ENCODE measurements around the gene FAM81B.

FAM81B gene

DNA sequence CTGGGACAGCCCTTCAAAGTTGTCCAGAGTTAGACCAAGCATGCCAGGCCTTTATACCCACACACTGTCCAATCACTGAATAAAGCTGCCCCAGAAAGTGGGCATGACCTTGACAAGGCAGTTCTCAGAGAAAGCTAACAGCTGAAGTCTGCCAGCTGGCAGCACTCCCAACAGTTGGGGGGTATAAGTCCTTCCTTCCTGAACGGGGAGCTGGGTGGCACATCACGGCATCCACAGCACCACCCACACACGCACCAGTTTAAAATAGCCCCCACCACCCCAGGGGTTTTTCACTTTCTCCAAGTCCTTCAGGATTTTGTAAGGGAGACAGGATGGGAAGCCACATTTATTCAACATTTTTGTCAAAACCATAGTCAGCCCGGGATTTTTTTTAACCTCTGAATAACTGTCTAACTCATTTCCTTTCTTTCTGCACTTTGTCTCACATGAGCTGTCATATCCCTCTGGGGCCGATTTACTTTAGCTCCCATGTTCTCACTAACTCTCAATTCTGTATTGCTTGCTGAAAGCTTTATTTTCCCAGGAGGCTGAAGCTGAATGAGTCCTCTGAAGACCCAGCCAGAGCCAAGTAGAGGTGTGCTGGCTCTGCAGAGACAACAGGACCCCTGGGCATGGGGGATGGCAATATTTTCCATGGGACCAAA lies 15.4 kb downstream of the FAM81B start:
- peak; percentile 8 for DNase-seq

DNA sequence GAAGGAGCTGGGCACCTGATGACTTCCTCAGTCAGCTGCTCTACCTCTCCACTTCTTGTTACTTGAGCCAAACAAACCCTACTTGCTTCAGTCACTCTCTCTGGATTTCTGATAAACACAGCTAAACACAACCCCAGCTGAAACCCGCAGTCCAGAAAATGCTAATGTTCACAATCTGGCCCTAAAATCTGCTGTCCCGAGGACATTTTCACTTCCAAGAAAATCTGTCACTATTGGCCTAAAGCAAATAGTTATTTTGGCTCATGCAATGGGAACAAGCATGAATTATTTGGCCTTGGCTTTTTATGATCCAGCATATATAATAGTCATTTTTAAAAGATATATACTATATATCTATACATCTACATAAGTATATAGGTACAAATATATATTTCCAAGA lies 19.1 kb downstream of the FAM81B start:
- DNase-seq = no peak

DNA sequence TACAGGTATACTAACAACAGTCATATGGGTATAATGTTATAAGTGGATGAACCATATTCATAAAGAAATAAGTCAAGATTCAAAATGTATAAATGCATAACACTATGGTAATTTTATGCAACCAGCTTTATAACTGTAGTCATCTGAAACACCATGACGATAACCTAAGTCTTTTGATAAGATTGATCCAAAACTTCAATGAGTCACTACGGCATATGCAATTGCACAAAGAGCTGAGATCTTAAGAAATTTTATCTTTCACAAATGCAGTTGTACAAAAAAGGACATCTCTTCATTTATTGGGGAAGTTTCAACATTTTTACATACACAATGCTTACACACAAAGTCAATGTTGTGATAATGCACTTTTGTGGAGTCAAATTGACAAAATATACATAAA lies 20.3 kb downstream of the FAM81B start:
- DNase-seq = no peak

DNA sequence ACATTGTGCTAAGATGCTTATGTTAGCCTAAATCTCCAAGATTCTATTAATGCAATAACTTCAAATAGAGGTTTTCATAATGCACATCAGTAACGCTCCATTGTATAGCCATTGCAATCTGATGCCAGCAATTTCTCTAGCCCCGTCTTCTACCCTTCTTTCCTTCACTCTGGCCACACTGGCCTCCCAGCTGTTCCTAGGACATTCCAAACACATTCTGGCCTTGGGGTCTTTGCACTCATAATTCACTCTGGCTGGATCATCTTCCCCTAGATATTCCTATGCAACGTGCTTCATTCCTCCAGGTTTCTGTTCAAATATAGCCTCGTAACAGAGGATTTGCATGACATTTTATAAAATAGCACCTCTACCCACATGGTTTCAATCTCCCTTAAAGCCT lies 23.3 kb downstream of the FAM81B start:
- no peak for DNase-seq

DNA sequence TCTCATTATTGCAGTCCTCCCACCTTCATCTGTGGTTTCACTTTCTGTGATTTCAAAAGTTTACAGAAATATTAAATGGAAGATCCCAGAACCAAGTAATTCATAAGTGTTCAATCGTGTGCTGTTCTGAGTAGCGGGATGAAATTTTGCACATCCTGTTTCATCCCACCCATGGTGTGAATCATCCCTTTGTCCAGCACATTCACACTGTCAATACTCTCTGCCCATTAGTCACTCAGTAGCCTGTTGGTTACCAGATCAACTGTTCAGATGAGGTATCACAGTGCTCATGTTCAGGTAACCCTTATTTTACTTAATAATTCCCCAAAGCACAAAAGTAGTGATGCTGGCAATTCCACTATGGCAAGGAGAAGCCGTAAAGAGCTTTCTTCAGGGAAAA lies 26.8 kb downstream of the FAM81B start:
- DNase-seq = no peak

DNA sequence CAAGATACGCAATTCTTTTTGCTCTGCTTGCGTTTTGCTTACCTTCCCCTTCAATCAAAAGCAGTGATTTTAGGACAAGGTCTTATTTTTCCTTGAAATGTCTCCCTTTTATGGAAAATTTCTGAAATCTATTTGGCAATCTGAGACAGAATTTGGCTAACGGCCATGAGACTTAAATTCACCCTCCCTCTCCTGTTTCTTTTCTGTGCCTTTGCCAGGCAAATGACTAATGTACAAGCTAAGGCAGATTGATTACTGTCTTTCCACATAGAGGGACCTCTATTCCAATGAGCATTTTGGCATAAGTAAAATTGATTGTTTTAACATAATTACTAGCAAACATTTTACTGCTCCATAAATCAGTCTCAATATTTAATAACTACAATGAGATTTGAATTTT lies 31.7 kb downstream of the FAM81B start:
- no peak for DNase-seq

DNA sequence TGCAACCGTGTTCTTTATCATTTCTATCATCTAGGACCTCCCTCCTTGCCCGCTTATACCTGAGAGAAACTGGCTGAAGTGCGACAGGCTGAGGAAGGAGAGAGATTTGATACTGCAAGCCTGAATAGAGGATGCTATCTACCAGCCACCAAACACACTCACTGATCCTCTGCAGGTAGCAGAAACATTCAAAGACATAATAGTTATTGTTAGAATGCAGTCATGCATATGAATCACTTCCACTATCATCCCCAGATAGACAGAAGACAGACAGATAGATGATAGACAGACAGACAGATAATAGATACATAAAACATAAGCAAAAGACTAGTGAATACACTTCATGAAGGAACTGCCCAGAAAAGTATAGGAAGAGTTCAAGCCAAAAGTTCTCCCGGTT lies 32.9 kb downstream of the FAM81B start:
- DNase-seq = no peak

DNA sequence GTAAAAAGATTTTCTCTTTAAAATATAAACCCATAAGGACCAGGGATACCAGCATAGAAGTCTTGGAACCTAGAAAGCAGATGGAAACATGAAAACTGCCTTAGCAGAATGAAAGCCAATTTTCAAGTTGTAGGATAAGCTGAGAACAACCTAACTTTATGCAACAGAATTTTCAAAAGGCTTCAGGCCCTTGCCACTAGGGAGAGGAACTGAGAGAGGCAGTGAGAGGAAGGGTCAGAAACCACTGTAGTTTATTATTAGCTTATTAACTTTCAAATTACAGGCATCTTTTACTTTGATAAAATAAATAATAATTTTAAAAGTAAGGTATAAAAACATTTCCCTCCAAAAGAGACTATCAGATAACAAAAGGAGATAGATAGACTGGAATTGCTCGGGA lies 33.4 kb downstream of the FAM81B start:
- DNase-seq = no peak

DNA sequence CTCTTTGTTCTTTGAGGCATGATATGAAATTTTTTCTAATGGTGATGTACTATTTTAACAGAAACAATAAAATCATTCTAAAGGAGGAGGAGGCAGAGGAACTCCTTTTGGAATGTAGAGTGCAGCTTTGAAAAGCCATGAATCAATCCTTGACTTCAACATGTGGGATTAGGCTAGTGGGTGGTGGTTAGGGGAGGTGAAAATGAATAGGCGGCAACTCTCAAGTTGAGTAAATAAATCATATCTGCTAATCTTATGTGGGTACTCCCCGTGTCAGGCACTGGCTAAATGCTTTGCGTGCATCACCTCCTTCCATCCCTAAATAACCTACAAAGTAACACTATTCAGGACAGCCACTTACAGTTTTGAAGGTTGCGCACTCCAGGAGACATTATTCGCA lies 35.1 kb downstream of the FAM81B start:
- no peak for DNase-seq

DNA sequence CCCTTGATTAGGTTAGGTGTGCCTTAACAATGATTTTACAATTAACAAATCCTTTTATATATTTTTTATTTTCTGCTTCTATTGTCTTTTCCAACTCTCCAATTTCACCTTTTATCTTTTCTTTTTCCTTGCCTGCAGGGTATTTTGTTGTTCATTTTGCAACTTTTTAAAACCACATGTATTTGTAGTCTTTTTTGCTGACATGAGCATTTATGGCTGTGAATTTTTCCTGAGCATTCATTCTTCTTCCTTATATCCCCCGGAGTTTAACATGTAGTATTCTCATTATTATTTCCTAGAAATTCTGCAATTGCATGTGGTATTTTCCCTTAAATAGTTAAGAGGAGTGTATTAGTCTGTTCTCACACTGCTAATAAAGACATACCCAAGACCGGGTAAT lies 41.6 kb downstream of the FAM81B start:
- DNase-seq = no peak

DNA sequence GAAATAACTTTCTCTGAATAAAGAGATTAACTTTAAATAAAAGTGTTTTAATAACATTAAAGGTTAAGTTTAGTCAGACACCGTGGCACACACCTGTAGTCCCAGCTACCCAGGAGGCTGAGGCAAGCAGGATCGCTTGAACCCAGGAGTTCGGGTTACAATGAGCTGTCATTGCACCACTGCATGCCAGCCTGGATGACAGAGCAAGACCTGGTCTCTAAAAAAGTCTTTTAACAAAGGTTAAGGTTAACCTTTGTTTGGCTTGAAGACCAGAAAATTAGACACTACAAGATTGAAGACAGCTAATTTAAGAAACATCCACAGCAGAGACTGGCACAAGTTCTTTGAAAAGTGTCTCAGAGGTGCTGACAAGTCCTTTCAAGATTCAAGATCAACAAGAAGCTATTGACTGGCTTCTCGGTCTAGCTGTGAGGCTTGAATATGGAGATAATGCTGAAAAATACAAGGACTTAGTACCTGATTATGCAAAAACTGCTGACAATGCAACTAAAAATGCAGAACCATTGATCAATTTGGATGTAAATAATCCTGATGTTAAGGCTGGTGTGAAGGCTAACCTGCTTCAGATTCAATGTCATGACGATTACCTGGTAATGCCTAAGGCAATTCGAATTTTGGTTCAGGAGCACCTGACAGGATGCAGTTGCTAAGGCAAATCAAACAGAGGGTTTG lies 48.8 kb downstream of the FAM81B start:
- no peak for DNase-seq

DNA sequence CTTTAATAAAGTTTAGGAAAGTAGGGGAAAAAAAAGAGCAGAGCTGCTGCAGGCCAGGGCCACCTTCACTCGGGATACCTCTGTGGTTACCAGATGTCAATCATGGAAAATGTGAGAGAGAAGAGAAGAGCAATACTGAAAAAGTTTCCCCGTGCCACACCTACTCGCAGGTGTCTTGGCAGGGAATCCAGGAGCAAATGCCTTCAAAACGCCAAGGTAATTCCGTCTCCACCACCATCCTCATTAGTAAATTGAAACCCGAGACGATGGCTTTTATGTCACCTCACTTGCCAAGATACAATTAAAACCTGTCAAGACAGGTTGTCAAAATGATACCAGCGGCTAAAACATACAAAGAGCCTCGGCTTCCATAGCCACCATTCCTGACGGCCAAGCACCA lies 49.7 kb downstream of the FAM81B start:
- DNase-seq = no peak

DNA sequence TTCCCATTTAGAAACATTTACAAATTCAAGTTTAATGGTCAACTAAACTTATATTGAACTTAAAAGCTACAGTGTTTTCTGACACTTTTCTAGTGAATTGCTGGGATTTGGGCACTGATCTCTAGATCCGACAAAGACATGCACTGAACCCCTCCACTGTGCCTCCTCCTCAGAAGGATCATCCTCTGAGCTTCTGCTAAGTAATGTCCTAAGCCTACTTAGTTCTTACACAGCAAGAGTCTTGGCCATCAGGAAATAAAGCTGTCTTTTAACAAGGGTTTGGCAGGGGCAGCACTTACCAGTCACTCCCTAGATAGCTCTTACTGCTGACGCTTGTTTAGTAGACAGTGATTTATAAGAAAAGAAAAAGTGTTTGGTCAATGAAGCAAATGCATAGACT lies 50.5 kb downstream of the FAM81B start:
- DNase-seq = no peak

DNA sequence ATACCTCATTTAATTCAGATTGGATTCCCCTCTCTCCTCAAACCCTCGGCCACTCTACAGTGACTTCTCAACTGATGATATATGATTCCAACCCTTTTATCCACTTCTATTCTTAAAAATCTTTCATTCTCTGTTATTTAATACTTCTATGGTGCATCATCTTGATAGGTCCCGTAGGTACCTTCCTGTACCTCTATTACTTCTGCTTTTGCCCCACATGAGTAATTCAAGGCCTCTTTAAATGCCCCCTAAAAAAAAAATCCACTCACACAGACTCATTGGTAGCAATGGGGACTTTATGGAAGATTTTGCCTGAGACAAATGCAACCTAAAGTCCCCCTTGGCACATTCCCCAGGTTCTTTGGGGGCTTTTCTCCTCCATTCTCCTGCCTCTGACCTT lies 54.3 kb downstream of the FAM81B start:
- DNase-seq = no peak

DNA sequence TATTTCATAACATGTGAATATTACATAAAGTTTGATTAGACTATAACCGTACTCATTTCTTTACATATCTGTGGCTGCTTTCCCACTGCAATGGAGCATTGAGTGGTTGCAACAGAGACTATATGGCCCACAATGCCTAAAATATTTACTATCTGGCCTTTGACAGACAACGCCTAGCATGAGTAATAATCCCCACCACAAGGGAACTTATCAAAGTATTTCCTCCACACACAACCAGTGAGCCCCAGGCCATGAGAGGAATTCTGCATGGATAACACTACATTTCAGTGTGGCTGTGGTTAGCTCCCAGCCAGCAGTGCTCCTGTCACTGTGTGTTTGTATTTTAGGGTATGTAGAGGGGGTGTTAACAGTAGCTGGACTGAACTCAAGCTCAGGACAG lies 54.8 kb downstream of the FAM81B start:
- peak; percentile 86 for DNase-seq

DNA sequence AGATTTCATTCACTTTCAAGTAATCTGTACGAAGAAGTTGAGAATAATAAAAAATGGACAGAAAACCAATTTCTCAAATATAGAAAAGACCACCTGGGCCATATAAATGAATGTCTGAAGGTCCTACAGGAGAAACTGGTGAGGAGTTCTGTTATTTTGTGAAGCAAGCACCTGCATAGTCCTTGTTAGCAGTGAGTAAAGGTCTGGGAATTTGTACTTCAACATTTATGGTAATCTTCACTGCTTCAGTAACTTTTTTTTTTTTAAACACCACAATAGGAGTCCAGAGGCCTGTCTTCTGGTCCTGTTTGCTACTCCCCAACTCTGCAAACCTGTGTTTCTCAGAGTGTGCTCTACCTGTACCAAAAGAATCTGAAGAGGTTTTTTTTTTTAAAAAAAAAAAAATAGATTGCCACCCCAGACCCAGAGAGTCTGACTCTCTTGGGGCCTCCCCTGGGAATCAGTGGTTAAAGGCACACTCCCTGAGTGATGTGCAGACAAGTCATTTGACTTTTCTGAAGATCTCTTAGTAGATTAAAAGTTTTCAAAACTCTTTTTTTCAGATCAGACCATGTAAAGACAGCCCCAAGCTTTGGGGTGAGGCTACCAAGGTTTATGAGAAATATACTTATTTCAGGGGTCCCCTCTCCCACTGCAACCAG lies 55.5 kb downstream of the FAM81B start:
- no peak for DNase-seq

DNA sequence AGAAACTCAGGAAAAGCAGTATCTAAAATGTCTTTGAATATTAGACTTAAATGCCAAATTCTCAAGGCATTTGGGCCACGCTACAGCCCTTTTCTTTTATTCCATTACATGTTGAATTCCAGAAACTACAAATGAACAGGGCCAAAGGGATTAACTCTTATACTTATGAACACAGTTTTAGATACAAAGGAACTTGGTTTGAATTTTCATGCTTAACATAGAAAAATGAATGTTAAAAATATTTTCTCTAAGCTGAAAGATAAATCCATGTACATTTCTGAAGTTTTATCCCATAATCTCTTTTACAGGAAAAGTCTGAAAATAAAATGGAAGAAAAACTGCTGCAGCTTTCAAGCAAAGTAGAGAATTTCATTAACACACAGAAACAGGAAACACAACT lies 56.8 kb downstream of the FAM81B start:
- DNase-seq = no peak

DNA sequence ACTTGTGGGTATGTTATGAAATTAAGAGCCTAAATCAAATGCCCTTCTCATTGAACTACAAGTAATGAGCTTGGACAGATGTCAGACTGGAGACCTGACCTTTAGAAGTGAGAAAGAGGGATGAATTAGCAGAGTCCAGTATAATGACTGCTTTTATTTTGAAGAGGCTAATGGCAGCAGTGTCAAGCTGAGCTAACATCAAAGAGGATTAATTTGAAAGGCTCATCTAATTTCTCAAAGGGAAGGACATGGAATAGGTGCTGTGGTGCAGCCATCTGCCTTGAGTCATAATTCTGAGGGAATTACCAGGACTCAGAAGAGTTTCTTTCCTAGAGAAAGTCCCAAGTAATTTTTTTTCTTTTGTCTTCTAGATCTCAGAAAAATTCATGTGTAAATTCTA lies 57.6 kb downstream of the FAM81B start:
- DNase-seq = no peak

DNA sequence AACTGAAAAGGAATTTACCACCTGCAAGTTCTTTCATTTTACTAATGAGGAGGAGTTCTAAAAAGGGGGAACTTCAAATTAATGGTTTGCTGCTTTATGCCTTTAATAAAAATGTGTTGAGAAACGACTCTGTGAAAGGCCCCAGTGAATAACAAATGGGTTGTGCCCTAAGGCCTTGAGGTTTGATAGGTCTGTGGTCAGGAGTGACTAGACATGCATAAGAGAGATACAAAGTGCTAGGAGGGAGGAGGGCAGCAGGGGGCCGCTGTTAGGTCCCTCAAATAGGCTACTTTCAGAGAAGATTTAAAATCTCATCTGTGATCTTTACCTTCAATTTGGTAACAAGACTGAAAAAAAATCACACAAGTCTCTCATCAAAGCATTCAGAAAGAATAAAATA lies 58.3 kb downstream of the FAM81B start:
- peak; percentile 67 for DNase-seq

DNA sequence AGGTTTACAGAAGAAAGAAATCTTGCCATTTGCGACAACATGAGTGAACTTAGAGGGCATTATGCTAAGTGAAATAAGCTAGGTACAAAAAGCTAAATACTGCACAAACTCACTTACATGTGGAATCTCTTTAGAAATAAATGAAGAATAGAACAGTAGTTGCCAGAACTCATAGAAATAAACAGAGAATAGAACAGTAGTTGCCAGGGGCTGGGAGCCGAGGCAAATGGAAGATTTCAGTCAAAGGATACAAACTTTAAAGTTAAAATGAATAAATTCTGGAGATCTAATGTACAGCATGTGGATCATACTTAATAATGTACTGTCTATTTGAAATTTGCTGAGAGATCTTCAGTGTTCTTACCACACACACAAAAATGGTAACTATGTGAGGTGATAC lies 63.4 kb downstream of the FAM81B start:
- no peak for DNase-seq

DNA sequence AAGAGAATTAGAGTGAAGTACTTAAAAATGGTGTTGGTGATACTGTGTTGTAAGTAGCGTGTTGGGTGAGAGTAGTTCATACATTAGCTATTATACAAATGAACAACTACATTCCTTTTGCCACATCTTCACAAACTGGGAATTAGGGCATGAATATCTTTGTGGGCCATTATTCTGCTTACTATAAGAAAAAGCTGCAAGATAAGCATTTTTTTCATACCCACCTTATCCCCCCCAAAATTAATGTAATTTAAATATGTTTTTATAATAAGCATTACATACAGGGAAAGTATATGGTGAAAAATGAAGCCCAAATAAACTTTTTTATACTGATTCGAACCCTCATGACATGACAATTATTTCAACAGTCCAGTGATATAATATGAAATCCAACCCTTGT lies 69.5 kb downstream of the FAM81B start:
- DNase-seq = no peak

DNA sequence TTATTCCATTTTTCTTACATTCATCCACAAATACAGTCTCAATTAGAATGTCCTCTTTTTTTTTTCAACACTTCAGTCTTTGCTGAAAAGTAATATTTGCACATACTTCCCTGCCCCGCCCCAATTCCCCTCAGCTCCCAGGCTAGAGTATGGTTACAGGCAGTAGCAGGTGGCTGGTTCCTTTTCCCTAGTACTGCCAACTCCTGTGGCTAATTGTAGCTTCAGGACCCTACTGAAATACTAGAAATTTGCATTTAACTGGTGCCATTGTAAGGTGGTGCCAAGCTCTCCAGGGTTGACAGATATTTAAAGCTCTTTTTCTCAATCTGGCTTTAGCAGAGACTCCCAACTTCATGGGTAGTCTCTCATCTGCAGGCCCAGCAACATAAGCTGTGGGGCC lies 80.3 kb downstream of the FAM81B start:
- no peak for DNase-seq

DNA sequence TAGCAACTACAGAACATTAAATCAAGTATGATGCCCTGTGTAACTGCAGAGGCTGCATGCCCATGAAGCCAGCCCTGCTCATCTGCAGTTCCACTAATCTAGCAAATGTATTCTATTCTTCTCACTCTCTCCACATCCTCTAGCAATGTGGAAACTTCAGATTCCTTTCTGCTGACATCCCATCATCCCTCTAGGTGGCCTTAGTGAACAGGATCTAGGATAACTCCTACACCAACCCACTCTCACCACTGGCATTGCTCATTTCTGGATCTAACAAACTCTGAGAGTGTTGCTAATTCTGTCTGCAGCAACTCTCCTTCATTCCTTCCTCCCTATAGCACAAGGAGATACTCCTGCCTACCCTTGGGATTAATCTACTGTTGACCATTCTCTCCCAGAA lies 80.8 kb downstream of the FAM81B start:
- no peak for DNase-seq

DNA sequence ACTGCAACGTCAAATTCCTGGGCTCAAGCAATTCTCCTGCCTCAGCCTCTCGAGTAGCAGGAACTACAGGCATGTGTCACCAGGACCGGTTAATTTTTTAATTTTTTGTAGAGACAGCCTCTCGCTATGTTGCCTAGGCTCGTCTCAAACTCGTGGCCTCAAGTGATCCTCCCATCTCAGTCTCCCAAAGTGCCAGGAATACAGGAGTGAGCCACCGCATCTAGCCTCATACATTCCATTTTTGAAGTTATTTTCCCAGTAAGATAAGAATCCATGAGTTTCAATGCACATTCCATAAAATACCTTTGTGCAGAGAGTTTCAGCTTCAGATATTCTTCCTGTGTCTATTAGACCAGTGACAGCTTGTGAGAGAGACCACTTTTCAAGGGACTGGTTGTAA lies 93.3 kb downstream of the FAM81B start:
- DNase-seq = no peak

DNA sequence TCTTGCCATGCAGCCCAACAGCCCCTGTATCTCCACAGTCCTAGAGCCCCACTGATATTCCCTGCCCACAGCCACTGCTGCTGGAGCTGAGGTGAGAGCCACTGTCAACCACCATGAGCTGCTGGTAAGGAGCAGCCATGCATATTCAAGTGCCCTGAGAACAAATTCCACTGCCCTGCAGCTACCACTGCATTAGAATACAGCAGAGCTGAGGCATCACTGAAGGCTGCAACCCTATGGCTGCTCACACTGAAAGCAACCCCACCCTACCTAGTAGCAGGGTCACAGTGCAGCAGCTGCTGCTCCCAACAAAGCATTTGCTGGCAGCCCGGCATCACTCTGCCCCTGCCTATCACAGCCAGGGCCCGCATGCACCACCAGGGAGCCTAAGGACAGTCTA lies 95.0 kb downstream of the FAM81B start:
- no peak for DNase-seq
